ENCODE data around the gene CCDC12.

GRCh38 chr3:47013231-47013630 is 36.7 kb upstream of the CCDC12 start:
- TF ChIP-seq CSRNP3 (CRISPR knock-in tag; IDR thresholded peaks at IDR 0.05) (no peak), ZNF70 (CRISPR knock-in tag; IDR thresholded peaks at IDR 0.05) (no peak), ARNTL (CRISPR knock-in tag; IDR thresholded peaks at IDR 0.05; ENCODE audit: borderline replicate concordance, low read depth) (no peak), OSR1 (CRISPR knock-in tag; IDR thresholded peaks at IDR 0.05) (no peak), GLIS3 (CRISPR knock-in tag; IDR thresholded peaks at IDR 0.05) (no peak), POU6F1 (CRISPR knock-in tag; IDR thresholded peaks at IDR 0.05; ENCODE audit: borderline replicate concordance, low read depth) (no peak), PATZ1 (CRISPR knock-in tag; IDR thresholded peaks at IDR 0.05; ENCODE audit: borderline replicate concordance) (no peak), CSDC2 (CRISPR knock-in tag; IDR thresholded peaks at IDR 0.05) (no peak)

All from SK-N-SH treated with all-trans-retinoic acid at 6 μM for 48 hours (cell line).